A204.1 (cell line): Measurements from ENCODE around the gene CLCA4.

Source experiments
- FAIRE-seq: peaks from 2 replicates; lab custom pipeline; 2012; peaks lifted over from hg19 to GRCh38; lab: Jason Lieb, UNC

CLCA4 gene

GRCh38 chr1:86616871-86617270 is 70.0 kb downstream of the CLCA4 start:
- FAIRE-seq, result no peak

- FAIRE-seq, result no peak
These were observed 71.5 kb downstream of the CLCA4 start for GRCh38 chr1:86618358-86618757.

DNA sequence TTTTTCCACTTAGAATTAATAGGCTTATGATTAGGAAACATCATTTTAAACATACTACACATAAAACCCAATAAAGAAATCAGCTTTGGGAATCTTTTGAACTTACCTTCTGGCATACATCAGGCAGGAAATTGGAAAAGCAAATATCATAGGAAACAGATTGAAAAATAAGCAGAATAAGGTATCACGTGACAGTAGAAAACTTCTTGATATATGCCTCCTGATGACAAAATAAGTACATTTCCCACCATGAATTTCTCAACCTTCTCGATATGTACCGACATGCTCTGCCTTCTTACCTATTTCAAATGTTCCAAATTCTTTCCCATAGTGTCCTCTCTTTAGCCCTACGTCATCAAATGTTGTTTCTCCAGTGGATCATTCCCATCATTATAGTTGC is 72.4 kb downstream of the CLCA4 start:
- FAIRE-seq, result no peak

DNA sequence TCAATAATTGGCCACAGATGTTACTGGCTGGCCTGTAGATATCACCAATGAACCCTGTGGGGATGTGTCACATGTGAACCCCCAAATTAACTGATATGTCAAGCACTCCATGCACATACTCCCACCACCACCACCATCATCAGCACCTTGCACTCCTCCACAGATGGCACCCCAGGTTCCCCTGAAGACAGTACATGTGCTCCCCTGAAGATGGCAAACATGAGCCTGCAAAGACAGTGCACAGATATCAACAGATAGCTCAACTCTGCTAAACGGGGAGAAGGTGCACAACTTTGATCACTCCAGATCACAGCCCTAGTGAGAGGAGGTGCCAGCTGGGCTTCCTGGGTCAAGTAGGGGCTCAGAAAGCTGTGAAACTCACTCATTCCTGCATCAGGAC is 74.4 kb downstream of the CLCA4 start:
- FAIRE-seq, result no peak
